ENCODE measurements around the gene MLIP. TPM values are rescaled to one million over a fixed set of nuclear protein-coding genes. Genes with fewer than 3 reads are reported as not detected.
"Not testable (repeated sequence)": the region's sequence is repeated elsewhere in the genome, so short reads cannot be mapped to it uniquely, and the experiment has no call there.

MLIP gene, protein sequence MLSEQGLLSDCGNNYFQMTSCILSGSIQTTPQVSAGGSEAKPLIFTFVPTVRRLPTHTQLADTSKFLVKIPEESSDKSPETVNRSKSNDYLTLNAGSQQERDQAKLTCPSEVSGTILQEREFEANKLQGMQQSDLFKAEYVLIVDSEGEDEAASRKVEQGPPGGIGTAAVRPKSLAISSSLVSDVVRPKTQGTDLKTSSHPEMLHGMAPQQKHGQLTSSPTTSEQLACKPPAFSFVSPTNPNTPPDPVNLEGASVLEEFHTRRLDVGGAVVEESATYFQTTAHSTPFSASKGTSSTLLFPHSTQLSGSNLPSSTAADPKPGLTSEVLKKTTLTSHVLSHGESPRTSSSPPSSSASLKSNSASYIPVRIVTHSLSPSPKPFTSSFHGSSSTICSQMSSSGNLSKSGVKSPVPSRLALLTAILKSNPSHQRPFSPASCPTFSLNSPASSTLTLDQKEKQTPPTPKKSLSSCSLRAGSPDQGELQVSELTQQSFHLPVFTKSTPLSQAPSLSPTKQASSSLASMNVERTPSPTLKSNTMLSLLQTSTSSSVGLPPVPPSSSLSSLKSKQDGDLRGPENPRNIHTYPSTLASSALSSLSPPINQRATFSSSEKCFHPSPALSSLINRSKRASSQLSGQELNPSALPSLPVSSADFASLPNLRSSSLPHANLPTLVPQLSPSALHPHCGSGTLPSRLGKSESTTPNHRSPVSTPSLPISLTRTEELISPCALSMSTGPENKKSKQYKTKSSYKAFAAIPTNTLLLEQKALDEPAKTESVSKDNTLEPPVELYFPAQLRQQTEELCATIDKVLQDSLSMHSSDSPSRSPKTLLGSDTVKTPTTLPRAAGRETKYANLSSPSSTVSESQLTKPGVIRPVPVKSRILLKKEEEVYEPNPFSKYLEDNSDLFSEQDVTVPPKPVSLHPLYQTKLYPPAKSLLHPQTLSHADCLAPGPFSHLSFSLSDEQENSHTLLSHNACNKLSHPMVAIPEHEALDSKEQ
- total RNA-seq, result not detected in 2 replicates

DNA sequence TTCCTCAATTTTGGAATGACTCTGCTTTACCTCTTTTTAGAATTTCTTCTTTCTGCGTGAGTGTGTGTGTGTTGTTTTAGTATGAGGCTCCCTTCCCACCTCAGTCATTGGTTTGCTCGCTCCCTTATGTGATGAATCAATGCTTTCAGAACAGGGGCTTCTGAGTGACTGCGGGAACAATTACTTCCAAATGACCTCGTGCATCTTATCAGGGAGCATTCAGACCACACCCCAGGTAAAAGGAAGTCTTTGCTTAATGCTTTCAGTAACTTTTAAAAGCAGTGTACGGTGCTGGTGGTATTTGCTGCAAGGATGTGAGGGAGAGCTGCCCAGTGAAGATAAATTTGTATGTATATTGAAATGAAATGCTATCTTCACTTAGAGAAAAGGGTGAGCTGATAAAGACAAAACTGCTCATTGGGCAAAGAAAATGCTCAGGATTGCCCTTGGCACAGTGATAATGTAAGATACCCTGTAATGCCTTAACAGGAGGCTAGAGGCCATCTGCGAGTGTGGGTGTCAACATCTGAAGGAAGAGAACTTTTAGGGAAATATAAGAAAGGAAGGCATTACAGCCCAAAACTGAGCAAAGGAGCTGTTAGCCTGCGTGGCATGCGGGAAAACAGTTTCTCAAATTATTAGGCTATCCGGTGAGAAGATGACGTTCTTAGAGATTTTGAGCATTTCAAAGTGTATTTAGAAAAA lies at the start of gene MLIP:
MLIP (plus strand) TSS at position 103 of the 705 bp plus-strand sequence; CDS start at position 140, 37 bp downstream.
- intact Hi-C loops (cut with micrococcal nuclease), result no loop called here

DNA sequence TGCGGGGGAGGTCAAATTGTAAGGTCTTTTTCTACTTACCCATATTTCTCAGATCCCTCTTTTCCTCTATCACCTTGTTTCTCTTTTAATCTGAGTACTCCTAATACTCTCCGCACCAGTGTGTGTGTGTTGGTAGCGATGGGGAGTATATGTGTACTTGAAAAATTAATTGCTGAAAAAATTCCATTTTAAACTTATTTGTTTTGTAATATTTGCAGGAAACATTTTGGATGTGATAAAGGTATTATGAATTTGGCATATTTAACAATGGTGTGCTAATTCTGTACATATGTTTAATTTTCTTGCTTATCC lies 48.1 kb upstream of the MLIP start:
- intact Hi-C loops (cut with micrococcal nuclease), result no loop called here

DNA sequence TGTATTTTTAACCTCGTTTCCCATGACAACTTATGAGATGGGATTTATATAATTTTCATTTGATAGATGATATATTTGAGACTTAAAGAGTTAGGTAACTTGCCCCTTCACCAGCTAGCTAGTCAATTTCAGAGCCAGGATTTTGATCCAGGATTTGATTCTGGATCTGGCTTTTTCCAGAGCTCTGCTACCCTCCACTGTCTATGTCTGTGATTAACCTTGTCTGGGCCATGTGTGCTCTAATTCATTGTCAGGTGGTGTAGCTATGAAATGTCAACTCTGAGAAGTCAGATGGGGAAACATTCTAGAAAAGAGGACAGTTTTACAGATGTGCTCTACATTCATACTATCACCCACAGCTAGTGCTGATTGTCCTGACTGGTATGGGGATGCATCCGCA lies 42.5 kb upstream of the MLIP start:
- intact Hi-C loops (cut with micrococcal nuclease), result no loop called here

DNA sequence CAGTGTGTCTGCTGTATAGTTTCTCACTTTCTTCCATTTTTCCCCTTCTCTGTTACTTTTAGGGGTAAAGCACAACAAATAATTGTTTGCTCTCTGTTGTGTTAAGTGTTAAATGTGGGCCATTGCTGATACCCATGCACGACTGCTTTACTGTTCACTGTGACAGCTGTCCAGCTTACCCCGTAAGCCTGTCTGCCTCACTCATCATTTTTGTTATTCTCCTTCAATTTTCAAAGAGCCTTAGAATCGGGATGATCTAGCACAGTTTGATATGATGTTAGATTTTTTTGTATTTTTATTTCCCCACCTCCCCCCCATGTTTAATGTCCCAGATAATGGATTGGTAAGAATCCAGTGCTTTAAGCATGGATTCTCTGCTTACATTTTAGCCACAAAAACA lies 41.2 kb upstream of the MLIP start:
- intact Hi-C loops (cut with micrococcal nuclease), result no loop called here

DNA sequence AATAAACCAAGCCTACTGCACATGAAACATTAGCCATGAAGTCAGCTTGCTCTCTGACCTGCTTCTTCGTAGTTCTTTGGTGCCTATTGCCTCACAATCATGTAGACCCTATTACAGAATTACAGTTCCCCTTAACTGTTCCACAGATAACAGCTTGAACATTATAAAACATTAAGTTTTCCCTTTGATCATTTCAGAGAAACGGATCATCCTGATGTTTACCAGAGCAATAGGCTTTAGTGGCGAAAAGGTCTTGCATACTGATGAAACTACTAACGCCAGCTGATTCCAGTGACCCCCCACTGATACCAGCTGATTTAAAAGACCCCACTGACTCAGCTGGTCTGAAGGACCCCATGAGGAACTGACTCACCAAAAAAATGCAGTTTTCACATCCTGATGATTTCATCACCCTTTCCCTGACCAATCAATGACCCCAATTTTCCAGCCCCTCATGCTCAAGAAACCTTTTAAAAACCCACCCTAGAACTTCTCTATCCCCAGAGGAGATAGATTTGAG lies 39.4 kb upstream of the MLIP start:
- intact Hi-C loops (cut with micrococcal nuclease), result no loop called here

DNA sequence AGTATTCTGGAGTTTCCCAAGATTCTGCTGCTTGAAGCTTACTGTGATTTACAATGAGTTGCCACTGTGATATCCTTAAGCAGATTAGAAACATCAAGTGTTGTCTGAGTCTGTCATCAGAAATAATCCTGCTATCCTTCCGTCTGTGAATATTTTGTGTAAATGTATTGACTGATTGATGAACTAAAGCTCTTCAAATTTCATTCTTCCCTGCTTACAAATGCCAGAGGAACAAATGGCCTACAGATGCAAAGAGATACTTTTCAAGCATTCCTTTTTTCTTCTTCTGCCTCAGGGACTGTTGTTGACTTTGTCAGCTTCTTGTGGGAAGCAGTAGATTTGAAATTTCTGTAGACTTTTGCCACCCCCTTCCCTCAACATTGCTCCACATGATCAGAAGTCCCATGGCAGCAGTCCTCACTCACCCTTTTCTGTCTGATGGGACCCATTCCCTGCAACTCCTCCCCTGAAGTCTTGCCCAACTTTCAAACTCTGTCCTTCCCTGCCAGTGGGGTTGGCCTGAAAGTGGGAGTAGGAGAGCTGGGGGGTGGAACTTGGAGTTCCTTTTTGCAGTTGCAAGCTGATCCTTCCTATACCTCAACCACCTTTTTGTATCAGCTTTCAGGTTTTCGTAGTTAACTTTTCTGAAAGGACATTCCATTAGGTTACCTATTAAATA lies 38.5 kb upstream of the MLIP start:
- intact Hi-C loops (cut with micrococcal nuclease), result no loop called here

DNA sequence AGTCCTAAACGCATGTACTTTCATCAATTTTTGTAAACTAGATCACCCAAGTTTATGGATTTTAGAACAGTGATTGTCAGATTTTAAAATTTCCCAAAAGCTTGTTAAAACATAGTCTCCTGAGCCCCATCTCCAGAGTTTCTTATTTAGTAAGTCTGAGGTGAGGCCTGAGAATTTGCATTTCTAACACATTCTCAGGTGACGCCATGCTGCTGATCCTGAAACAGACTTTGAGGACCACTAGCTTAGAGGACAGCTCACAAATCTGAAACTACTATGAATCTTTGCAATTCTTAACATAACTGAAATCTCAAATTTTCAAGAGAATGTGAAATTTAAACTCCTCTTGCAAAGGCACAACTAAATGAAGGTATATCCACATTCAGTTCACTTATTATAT lies 37.8 kb upstream of the MLIP start:
- intact Hi-C loops (cut with micrococcal nuclease), result no loop called here

DNA sequence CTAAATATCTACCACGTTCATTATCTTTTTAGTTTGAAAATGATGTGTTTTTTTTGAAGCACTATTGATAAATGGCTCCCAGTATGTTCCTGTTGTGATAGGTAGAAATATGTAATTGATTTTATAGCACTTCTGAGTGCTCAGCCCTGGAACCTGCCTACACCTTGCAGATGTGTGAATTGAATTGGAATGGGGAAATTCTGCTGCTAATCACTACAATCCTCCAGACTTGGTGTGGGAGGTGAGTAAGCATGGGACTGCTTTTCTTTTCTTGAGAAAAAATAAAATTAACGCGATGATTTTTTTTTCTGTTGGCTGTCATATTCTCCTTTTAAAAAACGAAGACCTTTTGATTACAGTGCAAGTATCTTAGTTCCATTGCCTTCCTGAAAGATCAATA lies 37.1 kb upstream of the MLIP start:
- intact Hi-C loops (cut with micrococcal nuclease), result no loop called here

DNA sequence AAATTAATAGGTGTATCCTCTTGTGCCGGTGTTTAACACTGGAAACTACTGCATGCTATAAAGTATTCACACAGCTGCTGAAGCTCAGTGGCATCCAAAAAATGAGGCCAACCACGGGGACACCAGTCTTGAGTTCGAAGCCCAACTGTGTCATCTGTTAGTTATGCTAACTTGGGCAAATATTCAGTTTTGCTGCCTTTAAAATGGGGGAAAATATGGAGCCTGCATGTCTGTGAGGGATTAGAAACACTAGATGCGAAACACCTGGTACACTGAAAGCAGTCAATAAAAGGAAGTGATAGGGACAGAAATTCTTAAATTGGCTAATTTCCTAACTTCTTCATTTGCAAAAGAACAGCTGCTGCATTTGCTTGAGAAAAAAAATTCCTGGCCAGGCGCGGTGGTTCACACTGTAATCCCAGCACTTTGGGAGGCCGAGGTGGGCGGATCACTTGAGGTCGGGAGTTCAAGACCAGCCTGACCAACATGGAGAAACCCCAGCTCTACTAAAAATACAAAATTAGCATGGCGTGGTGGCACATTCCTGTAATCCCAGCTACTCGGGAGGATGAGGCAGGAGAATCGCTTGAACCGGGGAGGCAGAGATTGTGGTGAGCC lies 36.6 kb upstream of the MLIP start:
- intact Hi-C loops (cut with micrococcal nuclease), result no loop called here

DNA sequence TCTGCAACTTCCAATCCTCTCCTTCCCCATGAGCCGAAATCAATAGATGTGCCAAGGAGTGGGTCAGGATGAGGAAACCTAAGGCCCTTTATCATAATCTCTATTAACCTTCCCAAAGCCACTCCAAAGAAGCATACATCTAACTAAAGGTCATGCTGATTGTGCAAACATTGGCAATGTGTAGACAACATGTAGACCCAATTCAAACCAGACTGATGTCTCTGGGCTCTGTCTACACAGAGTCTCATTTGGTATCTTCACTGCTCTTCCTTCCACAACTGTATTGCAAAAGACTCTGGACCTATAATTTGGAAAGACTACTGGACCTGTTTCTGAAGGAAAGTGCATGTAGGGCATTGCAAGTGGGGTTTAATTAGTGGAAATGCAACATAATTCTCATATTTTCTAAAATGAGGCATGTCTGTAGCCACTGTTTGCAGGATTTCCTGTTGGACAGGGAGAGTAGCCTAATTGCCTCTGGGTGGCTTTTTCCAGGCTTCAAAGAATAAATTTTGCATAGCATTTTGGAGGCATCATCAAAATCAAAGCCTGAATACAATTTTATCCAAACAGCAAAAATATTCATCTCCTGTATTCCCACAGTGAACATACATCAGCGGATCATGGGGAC lies 35.0 kb upstream of the MLIP start:
- intact Hi-C loops (cut with micrococcal nuclease), result no loop called here

DNA sequence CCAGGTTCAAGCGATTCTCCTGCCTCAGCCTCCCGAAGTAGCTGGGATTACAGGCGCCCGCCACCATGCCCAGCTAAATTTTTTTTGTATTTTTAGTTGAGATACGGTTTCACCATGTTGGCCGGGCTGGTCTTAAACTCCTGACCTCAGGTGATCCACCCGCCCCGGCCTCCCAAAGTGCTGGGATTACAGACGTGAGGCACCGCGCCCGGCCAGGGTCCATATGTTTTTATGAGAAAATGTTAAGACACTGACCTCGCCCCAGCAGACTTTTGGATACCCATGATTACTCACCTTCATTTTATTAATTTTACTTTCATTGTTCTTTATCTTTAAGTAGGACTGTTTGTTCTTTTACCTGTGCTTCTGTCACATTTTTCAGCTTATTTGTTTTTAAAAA lies 29.7 kb upstream of the MLIP start:
- intact Hi-C loops (cut with micrococcal nuclease), result not testable (repeated sequence)

DNA sequence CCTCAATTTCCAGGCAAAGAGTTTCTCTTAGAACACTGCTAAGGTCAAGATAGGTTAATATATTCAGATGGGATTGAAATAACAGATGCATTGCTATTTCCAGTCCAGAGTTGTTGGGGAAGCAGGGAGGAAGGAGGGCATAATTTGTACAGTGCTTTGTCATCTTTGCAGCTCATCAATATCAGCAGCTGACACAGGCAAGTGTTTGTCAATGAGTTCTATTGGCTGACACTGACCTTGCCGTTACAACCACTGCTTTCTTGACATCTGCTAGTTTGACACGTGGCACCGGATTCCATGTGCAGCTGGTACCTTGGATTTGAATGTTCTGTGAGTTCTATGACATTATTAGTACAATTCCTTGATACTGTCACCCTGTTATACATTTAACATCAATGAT lies 28.0 kb upstream of the MLIP start:
- intact Hi-C loops (cut with micrococcal nuclease), result no loop called here

DNA sequence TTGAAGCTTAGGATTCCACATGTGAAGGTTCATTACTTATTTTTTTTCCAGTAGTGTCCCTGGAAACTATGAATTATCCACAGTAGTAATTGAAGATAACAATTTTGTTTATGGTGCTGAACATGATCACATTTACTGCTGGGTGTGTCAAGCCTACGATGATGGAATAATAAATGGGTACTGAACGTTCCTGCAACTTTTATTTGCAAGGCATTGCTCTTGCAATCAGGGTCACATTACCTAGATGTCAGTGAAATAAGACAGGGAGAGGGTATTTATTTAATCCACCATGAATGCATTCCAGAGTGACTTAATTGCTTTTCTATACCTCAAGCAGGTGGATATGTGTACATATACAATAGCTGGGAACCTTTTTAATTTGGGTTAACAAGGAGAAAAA lies 27.0 kb upstream of the MLIP start:
- intact Hi-C loops (cut with micrococcal nuclease), result no loop called here

DNA sequence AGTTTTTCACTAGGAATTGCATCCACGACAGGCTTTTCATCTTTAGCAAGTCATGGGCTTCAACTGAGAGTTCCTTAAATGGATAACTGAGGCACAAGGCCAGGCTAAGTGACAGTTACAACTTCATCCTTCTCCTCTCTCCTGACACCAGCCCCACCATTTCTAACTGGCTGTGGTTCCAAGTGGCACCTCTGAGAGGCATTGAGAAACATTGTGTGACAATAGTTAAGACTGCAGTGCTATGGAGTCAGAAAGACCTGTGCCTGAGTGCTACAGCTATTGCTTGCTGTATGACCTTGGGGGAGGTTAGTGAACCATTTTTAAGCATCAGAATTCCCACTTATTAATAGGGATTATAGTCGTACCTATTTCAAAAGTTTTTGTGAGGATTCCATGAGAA lies 26.2 kb upstream of the MLIP start:
- intact Hi-C loops (cut with micrococcal nuclease), result no loop called here

DNA sequence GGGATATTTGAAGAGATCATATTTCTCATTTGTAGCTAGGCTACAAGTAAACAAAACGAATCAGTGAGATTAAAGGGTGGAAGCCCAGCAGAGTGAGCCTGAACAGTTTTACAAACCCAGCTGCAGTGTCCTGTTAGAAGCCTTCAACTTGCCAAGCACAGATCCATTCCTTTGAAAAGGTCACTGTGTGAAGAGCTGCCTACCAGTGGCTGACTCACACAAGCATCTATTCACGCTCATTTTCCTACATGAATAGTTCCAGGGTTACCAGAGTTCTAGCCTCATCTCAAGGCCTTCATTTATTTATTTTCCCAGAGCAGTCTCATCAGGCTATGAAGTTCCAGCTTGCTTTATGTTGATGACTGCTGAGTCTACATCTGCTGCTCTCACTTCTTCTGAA lies 25.7 kb upstream of the MLIP start:
- intact Hi-C loops (cut with micrococcal nuclease), result no loop called here

DNA sequence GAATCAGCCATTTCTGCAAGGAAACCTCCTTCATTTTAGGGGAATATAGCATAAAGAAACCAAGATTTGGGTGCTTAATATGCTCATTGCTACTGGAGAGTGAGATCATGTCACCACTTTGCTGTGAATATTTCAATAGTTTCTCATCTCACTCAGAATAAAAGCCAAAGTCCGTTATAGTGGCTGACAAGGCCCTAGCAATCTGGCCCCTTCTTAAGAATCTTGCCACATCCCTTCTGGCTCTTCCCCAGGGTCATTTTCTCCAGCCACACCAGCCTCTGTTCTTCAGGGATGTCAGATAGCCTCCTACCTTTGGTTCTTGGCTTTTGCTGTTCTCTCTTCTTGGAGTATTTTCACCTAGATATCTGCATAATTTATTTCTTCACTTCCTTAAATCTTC lies 24.8 kb upstream of the MLIP start:
- intact Hi-C loops (cut with micrococcal nuclease), result no loop called here

DNA sequence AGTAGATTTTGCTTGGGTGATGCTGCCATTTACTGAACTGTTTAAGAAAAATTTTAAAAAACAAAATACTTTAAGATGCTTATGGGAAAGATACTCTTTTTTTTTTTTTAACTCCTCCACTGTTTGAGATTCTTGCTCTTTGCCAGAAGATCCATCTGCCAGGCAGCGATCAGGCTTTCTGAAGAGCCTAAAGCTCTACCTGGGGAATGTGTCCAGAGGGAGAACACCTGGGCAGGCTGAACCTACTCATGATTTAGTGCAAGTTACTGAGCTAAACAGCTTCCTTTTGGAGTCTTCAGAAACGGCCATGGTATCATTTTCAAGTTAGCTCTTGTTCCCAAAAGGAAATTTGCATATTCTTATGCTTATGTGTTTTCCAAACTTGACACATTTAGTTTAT lies 23.5 kb upstream of the MLIP start:
- intact Hi-C loops (cut with micrococcal nuclease), result no loop called here

DNA sequence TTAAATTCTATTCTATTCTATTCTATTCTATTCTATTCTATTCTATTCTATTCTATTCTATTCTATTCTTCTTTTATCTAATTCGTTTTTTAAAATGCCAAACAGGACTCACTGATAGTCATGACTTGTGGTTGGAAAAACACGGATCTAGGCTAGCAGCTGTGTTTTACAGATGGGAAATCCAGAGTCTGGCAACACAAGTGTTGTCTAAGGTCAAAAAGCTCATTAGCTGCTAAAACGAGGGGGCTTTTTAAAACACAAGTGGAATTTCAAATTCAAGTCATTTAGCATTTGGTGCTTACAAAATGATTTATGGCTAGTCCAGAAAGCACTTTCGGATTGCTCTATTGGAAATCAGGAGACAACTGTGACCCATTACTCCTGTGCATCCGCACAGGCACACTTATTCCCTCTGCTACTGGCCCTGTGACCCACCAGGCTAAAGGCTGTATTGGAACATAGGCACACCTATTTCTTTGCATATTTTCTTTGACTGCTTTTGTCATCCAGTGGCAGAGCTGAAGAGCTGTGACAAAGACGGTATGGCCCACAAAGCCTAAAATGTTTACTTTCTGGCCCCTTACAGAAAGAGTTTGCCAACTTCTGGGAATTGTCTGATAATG lies 17.8 kb upstream of the MLIP start:
- intact Hi-C loops (cut with micrococcal nuclease), result no loop called here

DNA sequence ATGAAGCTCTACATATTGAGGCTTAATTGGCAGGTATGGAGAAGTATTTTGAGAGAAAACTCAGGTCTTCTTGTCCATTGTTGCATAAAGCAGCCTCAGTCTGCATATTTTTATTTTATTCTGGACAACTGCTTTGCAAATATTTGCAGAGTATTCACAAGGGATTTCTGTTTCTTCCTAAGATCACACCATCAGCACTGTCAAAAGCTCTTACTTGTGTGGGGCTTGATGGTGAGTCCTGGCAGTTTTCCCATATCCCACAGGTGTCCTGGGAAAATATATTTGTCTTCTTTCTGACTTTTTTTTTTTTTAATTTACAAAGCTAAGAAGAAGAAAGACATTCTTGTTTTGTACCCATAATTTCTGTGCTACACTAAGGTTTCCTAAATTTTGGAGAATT lies 16.9 kb upstream of the MLIP start:
- intact Hi-C loops (cut with micrococcal nuclease), result no loop called here

DNA sequence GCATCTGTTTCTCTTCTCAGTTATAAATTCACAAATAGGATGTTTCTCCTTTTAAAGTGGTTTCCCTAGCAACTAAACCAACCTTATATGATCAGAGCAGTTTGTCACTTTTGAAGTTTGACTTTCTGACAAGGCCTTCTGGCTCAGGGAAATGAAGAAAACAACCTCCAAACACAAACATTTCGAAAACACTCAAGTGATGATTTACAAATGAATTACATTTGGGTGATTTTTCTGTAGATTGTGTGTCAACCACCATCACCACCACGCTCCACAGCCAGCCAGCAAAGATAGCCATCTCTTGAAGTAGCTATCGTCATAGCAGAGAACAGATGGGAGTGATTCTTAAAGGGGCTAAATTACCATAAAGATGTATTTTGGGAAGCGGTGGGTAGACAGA lies 16.5 kb upstream of the MLIP start:
- intact Hi-C loops (cut with micrococcal nuclease), result no loop called here

Data from T-helper 2 cell treated with Interferon-gamma antibody and Interleukin-4, amounts not matched to agents 100 ng/mL and 5 ng/mL, for 36 hours (primary cell).